NCI-H446 (cell line): ENCODE measurements around the gene HNRNPAB.
"Not testable (repeated sequence)": the region's sequence is repeated elsewhere in the genome, so short reads cannot be mapped to it uniquely, and the experiment has no call there.

ENCODE experiments used
- DNase-seq, 2 experiments: peaks; one replicate each; lab custom pipeline; 2025; lab: John Stamatoyannopoulos, UW

The HNRNPAB gene

GRCh38 chr5:178196986-178197385 lies 7.3 kb upstream of the HNRNPAB start:
- no peak for DNase-seq

- DNase-seq: not testable (repeated sequence)
Observed at GRCh38 chr5:178198151-178198550, 6.2 kb upstream of the HNRNPAB start.

- DNase-seq: no peak
Observed at GRCh38 chr5:178198706-178199105, 5.6 kb upstream of the HNRNPAB start.

- DNase-seq: no peak
Observed at GRCh38 chr5:178199581-178200434, 4.5 kb upstream of the HNRNPAB start.

- no peak for DNase-seq
Observed at GRCh38 chr5:178201221-178201926, 3.0 kb upstream of the HNRNPAB start.

GRCh38 chr5:178201927-178202235 lies 2.5 kb upstream of the HNRNPAB start:
- no peak for DNase-seq

- no peak for DNase-seq
Observed at GRCh38 chr5:178202541-178202940, 1.8 kb upstream of the HNRNPAB start.

GRCh38 chr5:178203670-178204181 lies 607 bp upstream of the HNRNPAB start:
- no peak for DNase-seq

- peak in 1 of 2 experiments; percentile 68 for DNase-seq
Observed at GRCh38 chr5:178204935-178205748, 809 bp downstream of the HNRNPAB start.

- DNase-seq: no peak
Observed at GRCh38 chr5:178205749-178206047, 1.4 kb downstream of the HNRNPAB start.

- no peak for DNase-seq
Observed at GRCh38 chr5:178206166-178207101, 2.1 kb downstream of the HNRNPAB start.

GRCh38 chr5:178207183-178207916 lies 3.0 kb downstream of the HNRNPAB start:
- DNase-seq: peak in 1 of 2 experiments; percentile 22

GRCh38 chr5:178207917-178208280 lies 3.6 kb downstream of the HNRNPAB start:
- DNase-seq: no peak

GRCh38 chr5:178208540-178209227 lies 4.4 kb downstream of the HNRNPAB start:
- peak in 1 of 2 experiments; percentile 20 for DNase-seq

- DNase-seq: no peak
Observed at GRCh38 chr5:178209334-178210072, 5.2 kb downstream of the HNRNPAB start.

GRCh38 chr5:178210073-178210535 lies 5.8 kb downstream of the HNRNPAB start:
- DNase-seq: no peak

- no peak for DNase-seq
Observed at GRCh38 chr5:178210686-178211085, 6.4 kb downstream of the HNRNPAB start.

- DNase-seq: no peak
Observed at GRCh38 chr5:178211095-178212048, 7.0 kb downstream of the HNRNPAB start.
